ENCODE measurements around the gene INCA1. TPM values are rescaled to one million over a fixed set of nuclear protein-coding genes. Genes with fewer than 3 reads are reported as not detected.

The INCA1 gene
- total and polyA plus RNA-seq, 10 donors = 1.1 to 5.8 (median 1.8) TPM

DNA sequence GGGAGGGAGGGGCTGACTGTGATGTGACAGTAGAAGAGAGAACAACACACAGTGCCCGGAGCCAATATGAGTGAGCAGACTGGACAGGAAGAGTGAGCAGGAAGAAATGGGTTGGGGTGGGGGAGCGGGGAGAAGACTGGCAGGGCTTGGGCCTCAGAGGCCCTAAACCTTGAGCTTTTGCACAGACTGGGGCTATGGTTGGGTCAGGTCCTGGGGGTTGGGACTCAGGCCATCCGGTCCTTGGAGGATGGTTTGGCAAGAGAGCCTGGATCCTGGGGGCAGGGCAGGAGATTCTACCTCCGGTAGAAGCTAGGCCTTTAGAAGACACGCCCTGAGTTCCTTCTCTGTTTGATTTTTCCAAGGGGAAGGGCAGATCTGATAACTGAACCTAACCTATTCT lies 10.9 kb downstream of the INCA1 start:
- Histone ChIP-seq H3K36me3 (peaks cover 0 to 46% (median 28%) of the 10 kb centered on the region in 6 donors), H3K4me3 (peak overlapping the region; percentile 70 to 98 (median 84)), H3K4me1 (peaks cover 14 to 66% (median 38%) of the 10 kb centered on the region in 6 donors), H3K27ac (peak overlapping the region; percentile 94 to 99 (median 96)), H3K9me3 (no peaks in the 10 kb centered on the region), H3K27me3 (replicated peaks in 1 of 7) (no peaks in the 10 kb centered on the region)
- intact Hi-C loops (cut with DNase I; ENCODE audit: low total_unique reads) = loop anchor here (5.0 to 10.0 kb wide), 2 partner anchors 78 to 79 kb away; no protein-coding TSS in a partner anchor
- peak; percentile 78 for DNase-seq
- 30 to 67% (median 40%) methylated on average over 5 of the region's 5 CpGs for WGBS, 5 donors
- TF ChIP-seq, protein P1, sequence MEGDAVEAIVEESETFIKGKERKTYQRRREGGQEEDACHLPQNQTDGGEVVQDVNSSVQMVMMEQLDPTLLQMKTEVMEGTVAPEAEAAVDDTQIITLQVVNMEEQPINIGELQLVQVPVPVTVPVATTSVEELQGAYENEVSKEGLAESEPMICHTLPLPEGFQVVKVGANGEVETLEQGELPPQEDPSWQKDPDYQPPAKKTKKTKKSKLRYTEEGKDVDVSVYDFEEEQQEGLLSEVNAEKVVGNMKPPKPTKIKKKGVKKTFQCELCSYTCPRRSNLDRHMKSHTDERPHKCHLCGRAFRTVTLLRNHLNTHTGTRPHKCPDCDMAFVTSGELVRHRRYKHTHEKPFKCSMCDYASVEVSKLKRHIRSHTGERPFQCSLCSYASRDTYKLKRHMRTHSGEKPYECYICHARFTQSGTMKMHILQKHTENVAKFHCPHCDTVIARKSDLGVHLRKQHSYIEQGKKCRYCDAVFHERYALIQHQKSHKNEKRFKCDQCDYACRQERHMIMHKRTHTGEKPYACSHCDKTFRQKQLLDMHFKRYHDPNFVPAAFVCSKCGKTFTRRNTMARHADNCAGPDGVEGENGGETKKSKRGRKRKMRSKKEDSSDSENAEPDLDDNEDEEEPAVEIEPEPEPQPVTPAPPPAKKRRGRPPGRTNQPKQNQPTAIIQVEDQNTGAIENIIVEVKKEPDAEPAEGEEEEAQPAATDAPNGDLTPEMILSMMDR (IDR thresholded peaks at IDR 0.05 in 8 of 11, conservative IDR thresholded peaks at IDR 0.05 in 3 of 11) = no peak
- TF ChIP-seq POLR2A (IDR thresholded peaks at IDR 0.05) (peak in 1 of 3 donors; percentile 11), POLR2AphosphoS5 (IDR thresholded peaks at IDR 0.05) (peak in 2 of 3 donors; percentile 21 to 63)

GRCh38 chr17:4982305-4982704 lies 15.0 kb downstream of the INCA1 start:
- Histone ChIP-seq H3K4me3 (no peak overlapping the region), H3K36me3 (peaks cover 0 to 86% (median 54%) of the 10 kb centered on the region in 6 donors), H3K4me1 (peaks cover 22 to 78% (median 56%) of the 10 kb centered on the region in 6 donors), H3K27ac (peak overlapping the region in 1 of 8 donors; percentile 14), H3K27me3 (replicated peaks in 1 of 7) (no peaks in the 10 kb centered on the region), H3K9me3 (no peaks in the 10 kb centered on the region)
- no peak for DNase-seq
- TF ChIP-seq, protein P1 (IDR thresholded peaks at IDR 0.05 in 8 of 11, conservative IDR thresholded peaks at IDR 0.05 in 3 of 11) = no peak
- TF ChIP-seq POLR2A (IDR thresholded peaks at IDR 0.05) (no peak), POLR2AphosphoS5 (IDR thresholded peaks at IDR 0.05) (no peak)
- WGBS, 5 donors = 67 to 77% (median 73%) methylated on average over 5 of the region's 5 CpGs
- intact Hi-C loops (cut with DNase I; ENCODE audit: low total_unique reads) = loop anchor here (10.0 kb wide), 1 partner anchor 82 kb away; no protein-coding TSS in a partner anchor

GRCh38 chr17:4980644-4981216 lies 16.6 kb downstream of the INCA1 start:
- Histone ChIP-seq H3K4me3 (no peak overlapping the region), H3K4me1 (peaks cover 15 to 69% (median 41%) of the 10 kb centered on the region in 6 donors), H3K9me3 (no peaks in the 10 kb centered on the region), H3K27ac (peak overlapping the region in 3 of 8 donors; percentile 37 to 86 (median 80)), H3K36me3 (peaks cover 0 to 100% (median 65%) of the 10 kb centered on the region in 6 donors), H3K27me3 (replicated peaks in 1 of 7) (no peaks in the 10 kb centered on the region)
- intact Hi-C loops (cut with DNase I; ENCODE audit: low total_unique reads) = loop anchor here (10.0 kb wide), 1 partner anchor 84 kb away; no protein-coding TSS in a partner anchor
- no peak for DNase-seq
- no peak for TF ChIP-seq POLR2A (IDR thresholded peaks at IDR 0.05)
- TF ChIP-seq, protein P1 (IDR thresholded peaks at IDR 0.05 in 8 of 11, conservative IDR thresholded peaks at IDR 0.05 in 3 of 11) = peak; percentile 64 to 88 (median 81)
- TF ChIP-seq POLR2AphosphoS5 (IDR thresholded peaks at IDR 0.05) = no peak
- 30 to 40% (median 36%) methylated on average over 6 of the region's 6 CpGs for WGBS, 5 donors

- peaks cover 15 to 78% (median 40%) of the 10 kb centered on the region in 6 donors for H3K4me1 ChIP-seq
- no peaks in the 10 kb centered on the region for H3K27me3 ChIP-seq (replicated peaks in 1 of 7)
- no peaks in the 10 kb centered on the region for H3K9me3 ChIP-seq
- intact Hi-C loops (cut with DNase I; ENCODE audit: low total_unique reads) = no loop called here
- peak overlapping the region in 1 of 8 donors; percentile 24 for H3K4me3 ChIP-seq
- H3K36me3 ChIP-seq = peaks cover 0 to 100% (median 65%) of the 10 kb centered on the region in 6 donors
- DNase-seq = no peak
- H3K27ac ChIP-seq = peak overlapping the region in 7 of 8 donors; percentile 55 to 86 (median 67)
- TF ChIP-seq, protein P1 (IDR thresholded peaks at IDR 0.05 in 8 of 11, conservative IDR thresholded peaks at IDR 0.05 in 3 of 11) = no peak
- TF ChIP-seq POLR2A (IDR thresholded peaks at IDR 0.05) (no peak), POLR2AphosphoS5 (IDR thresholded peaks at IDR 0.05) (no peak)
Observed at GRCh38 chr17:4978726-4979125, 18.6 kb downstream of the INCA1 start.
